Skeletal muscle satellite cell (primary cell): ENCODE data around the gene CD80.

Experiments
- H3K27me3 ChIP-seq: 2 replicates; pipeline ENCODE4 v1.7.0; 2013; ENCODE audit warnings: low read length; ENCODE audit not compliant: control insufficient read depth, insufficient read depth
- H3K36me3 ChIP-seq: 2 replicates; pipeline ENCODE4 v1.7.0; 2013; ENCODE audit warnings: mild to moderate bottlenecking, control low read depth, low read length; ENCODE audit not compliant: insufficient read depth
- H3K4me1 ChIP-seq: 2 replicates; pipeline ENCODE4 v1.7.0; 2013; ENCODE audit warnings: low read length; ENCODE audit not compliant: control insufficient read depth, insufficient read depth
- H3K4me2 ChIP-seq: 2 replicates; pipeline ENCODE4 v1.7.0; 2013; ENCODE audit warnings: mild to moderate bottlenecking, low read length
- H3K4me3 ChIP-seq: 2 replicates; pipeline ENCODE4 v1.7.0; 2013; ENCODE audit warnings: low read length
- H3K9ac ChIP-seq: 2 replicates; pipeline ENCODE4 v1.7.0; 2013; ENCODE audit warnings: mild to moderate bottlenecking, low read depth, low read length, moderate library complexity
- H3K9me3 ChIP-seq: replicated peaks from 2 replicates; pipeline ENCODE4 v1.7.0; 2013; ENCODE audit warnings: mild to moderate bottlenecking, control low read depth, low read length

The CD80 gene

GRCh38 chr3:119490153-119490552, 69.3 kb downstream of the CD80 start:
- Histone ChIP-seq H3K27me3 (no peaks in the 10 kb centered on the region), H3K36me3 (peaks cover 27% of the 10 kb centered on the region), H3K4me2 (no peak overlapping the region), H3K9ac (no peak overlapping the region), H3K4me3 (no peak overlapping the region), H3K9me3 (no peaks in the 10 kb centered on the region), H3K4me1 (no peaks in the 10 kb centered on the region)

DNA sequence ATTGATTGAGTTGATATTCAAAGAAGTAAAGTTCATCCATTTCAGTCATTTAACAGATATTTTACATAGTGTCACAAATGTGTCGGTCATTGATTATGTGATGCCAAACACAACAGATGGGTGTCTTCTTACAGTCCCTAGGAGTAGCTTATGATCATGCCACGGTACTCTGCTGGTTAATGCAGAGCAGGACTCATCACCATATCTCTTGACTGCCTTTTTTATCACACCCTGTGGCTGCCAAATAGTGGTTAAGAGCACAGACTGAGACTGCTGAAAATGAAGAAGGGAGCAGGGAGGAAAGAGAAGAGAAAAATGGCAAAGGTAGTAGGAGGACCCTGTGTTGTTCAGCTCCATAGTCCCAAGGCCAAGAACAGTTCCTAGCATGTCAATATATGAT, 73.9 kb downstream of the CD80 start:
- H3K36me3 ChIP-seq, result peaks cover 17% of the 10 kb centered on the region
- H3K9ac ChIP-seq, result no peak overlapping the region
- no peaks in the 10 kb centered on the region for H3K9me3 ChIP-seq
- no peaks in the 10 kb centered on the region for H3K27me3 ChIP-seq
- H3K4me3 ChIP-seq, result no peak overlapping the region
- no peak overlapping the region for H3K4me2 ChIP-seq
- no peaks in the 10 kb centered on the region for H3K4me1 ChIP-seq

GRCh38 chr3:119483101-119483500, 76.3 kb downstream of the CD80 start:
- H3K36me3 ChIP-seq, result peaks cover 21% of the 10 kb centered on the region
- no peaks in the 10 kb centered on the region for H3K9me3 ChIP-seq
- H3K4me2 ChIP-seq, result no peak overlapping the region
- no peaks in the 10 kb centered on the region for H3K27me3 ChIP-seq
- H3K4me3 ChIP-seq, result no peak overlapping the region
- no peaks in the 10 kb centered on the region for H3K4me1 ChIP-seq
- no peak overlapping the region for H3K9ac ChIP-seq

DNA sequence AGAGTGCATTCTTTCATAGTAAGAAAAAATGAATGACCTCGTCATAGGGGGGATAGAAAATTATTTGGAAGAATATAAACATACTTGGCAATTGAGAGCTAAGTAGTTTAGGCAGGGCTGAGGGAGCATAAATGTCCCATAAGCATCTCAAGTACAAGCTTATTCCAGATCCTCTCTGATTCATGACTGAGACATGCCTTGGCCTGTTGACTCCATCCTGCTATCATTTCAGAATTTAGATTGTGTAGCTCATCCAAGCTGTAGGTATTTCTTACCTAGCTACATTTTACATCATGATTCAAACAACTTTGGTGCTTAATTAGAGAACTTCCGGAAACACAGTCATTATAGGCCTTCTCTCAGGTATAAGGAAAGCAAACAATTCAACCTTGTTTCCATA, 78.3 kb downstream of the CD80 start:
- Histone ChIP-seq H3K9ac (no peak overlapping the region), H3K4me1 (no peaks in the 10 kb centered on the region), H3K27me3 (no peaks in the 10 kb centered on the region), H3K36me3 (peaks cover 23% of the 10 kb centered on the region), H3K9me3 (no peaks in the 10 kb centered on the region), H3K4me2 (no peak overlapping the region), H3K4me3 (no peak overlapping the region)
